ENCODE results near the gene PDZRN3.

DNA sequence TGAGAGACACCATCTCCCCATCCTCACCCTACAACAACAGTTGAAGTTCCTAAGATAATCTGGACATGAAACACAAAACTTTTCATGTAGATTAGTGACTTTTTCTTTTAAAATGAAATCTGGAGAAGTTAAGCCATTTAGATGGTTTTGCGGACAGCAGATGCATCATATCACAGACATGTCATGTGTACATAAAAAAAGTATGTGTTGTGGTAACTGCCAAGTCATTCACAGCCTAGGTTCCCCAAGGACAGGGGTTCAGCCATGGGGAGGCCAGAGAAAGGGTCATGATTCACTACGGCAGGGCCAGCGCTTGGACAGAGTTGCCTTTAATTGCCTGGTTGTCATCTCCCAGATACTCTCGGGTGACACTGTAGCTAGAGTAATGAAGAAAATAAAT is 163.2 kb downstream of the PDZRN3 start:
- TF ChIP-seq, protein P1, sequence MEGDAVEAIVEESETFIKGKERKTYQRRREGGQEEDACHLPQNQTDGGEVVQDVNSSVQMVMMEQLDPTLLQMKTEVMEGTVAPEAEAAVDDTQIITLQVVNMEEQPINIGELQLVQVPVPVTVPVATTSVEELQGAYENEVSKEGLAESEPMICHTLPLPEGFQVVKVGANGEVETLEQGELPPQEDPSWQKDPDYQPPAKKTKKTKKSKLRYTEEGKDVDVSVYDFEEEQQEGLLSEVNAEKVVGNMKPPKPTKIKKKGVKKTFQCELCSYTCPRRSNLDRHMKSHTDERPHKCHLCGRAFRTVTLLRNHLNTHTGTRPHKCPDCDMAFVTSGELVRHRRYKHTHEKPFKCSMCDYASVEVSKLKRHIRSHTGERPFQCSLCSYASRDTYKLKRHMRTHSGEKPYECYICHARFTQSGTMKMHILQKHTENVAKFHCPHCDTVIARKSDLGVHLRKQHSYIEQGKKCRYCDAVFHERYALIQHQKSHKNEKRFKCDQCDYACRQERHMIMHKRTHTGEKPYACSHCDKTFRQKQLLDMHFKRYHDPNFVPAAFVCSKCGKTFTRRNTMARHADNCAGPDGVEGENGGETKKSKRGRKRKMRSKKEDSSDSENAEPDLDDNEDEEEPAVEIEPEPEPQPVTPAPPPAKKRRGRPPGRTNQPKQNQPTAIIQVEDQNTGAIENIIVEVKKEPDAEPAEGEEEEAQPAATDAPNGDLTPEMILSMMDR (IDR thresholded peaks at IDR 0.05; ENCODE audit: low read depth, low read length, missing input control), result no peak
- TF ChIP-seq, protein P2, sequence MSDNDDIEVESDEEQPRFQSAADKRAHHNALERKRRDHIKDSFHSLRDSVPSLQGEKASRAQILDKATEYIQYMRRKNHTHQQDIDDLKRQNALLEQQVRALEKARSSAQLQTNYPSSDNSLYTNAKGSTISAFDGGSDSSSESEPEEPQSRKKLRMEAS (IDR thresholded peaks at IDR 0.05), result no peak
- no peak for TF ChIP-seq YY1 (IDR thresholded peaks at IDR 0.05)
- no peak for TF ChIP-seq GABPA (IDR thresholded peaks at IDR 0.05 in 1 of 2, conservative IDR thresholded peaks at IDR 0.05 in 1 of 2)
- TF ChIP-seq, protein P3, sequence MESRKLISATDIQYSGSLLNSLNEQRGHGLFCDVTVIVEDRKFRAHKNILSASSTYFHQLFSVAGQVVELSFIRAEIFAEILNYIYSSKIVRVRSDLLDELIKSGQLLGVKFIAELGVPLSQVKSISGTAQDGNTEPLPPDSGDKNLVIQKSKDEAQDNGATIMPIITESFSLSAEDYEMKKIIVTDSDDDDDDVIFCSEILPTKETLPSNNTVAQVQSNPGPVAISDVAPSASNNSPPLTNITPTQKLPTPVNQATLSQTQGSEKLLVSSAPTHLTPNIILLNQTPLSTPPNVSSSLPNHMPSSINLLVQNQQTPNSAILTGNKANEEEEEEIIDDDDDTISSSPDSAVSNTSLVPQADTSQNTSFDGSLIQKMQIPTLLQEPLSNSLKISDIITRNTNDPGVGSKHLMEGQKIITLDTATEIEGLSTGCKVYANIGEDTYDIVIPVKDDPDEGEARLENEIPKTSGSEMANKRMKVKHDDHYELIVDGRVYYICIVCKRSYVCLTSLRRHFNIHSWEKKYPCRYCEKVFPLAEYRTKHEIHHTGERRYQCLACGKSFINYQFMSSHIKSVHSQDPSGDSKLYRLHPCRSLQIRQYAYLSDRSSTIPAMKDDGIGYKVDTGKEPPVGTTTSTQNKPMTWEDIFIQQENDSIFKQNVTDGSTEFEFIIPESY (IDR thresholded peaks at IDR 0.05), result no peak
- no peak for TF ChIP-seq FOXA1 (IDR thresholded peaks at IDR 0.05)
- TF ChIP-seq TAF1 (conservative IDR thresholded peaks at IDR 0.05), result no peak
